GM13977 (cell line): ENCODE measurements around the gene CD74.
"Not testable (repeated sequence)": the region's sequence is repeated elsewhere in the genome, so short reads cannot be mapped to it uniquely, and the experiment has no call there.

Source experiments
- DNase-seq: peaks from one replicate; pipeline ENCODE4 v3.0.0; 2012; ENCODE audit warnings: low spot score
- in situ Hi-C: fragments of 300-500 bp; cut with MboI; formaldehyde crosslinking; loops from one replicate; pipeline ENCODE4 v1.12.0; 2022; ENCODE audit warnings: low sequenced_read_pairs, low pct_unique_long_range_greater_than_20kb, mixed read lengths, inconsistent platforms; ENCODE audit not compliant: unreplicated experiment
- TF ChIP-seq, protein P1 (sequence below): IDR thresholded peaks from 2 replicates; pipeline ENCODE4 v1.5.1; 2012; ENCODE audit warnings: mild to moderate bottlenecking, control low read depth; ENCODE audit not compliant: insufficient read depth; ENCODE audit errors: extremely low read depth, missing control alignments

The CD74 gene

GRCh38 chr5:150419630-150420270, 7.0 kb upstream of the CD74 start:
- DNase-seq = no peak
- TF ChIP-seq, protein P1, sequence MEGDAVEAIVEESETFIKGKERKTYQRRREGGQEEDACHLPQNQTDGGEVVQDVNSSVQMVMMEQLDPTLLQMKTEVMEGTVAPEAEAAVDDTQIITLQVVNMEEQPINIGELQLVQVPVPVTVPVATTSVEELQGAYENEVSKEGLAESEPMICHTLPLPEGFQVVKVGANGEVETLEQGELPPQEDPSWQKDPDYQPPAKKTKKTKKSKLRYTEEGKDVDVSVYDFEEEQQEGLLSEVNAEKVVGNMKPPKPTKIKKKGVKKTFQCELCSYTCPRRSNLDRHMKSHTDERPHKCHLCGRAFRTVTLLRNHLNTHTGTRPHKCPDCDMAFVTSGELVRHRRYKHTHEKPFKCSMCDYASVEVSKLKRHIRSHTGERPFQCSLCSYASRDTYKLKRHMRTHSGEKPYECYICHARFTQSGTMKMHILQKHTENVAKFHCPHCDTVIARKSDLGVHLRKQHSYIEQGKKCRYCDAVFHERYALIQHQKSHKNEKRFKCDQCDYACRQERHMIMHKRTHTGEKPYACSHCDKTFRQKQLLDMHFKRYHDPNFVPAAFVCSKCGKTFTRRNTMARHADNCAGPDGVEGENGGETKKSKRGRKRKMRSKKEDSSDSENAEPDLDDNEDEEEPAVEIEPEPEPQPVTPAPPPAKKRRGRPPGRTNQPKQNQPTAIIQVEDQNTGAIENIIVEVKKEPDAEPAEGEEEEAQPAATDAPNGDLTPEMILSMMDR = no peak
- in situ Hi-C loops = no loop called here

DNA sequence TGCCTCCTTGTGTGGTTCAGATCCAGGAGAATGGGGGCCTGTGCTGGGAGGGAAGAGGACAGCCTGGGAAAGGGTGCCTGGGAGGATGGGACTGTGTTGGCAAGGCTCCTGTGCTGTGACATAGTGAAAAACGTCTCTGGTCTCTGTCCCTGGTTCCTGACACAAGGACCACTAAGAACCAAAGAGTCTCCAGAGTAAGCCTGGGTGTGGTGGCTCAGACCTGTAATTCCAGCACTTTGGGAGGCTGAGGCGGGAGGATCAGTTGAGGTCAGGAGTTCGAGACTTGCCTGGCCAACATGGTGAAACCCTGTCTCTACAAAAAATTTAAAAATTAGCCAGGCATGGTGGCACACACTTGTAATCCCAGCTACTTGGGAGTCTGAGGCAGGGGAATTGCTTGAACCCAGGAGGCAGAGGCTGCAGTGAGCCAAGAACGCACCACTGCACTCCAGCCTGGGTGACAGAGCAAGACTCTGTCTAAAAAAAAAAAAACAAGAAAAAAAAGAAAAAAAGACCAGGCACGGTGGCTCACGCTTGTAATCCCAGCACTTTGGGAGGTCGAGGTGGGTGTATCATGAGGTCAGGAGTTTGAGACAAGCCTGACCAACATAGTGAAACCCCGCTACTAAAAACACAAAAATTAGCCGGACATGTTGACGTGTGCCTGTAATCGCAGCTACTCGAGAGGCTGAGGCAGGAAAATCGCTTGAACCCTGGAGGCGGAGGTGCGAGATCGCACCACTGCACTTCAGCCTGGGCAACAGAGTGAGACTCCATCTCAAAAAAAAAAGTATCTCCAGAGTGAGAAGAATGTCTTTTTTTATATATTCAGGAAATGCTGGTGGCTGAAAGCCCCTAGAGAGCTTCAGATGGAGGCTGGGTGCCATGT, 1.4 kb upstream of the CD74 start:
- DNase-seq, in situ Hi-C loops: not testable (repeated sequence)

- DNase-seq = no peak
- TF ChIP-seq, protein P1 = no peak
- in situ Hi-C loops = no loop called here
Observed at GRCh38 chr5:150413176-150413901, 629 bp upstream of the CD74 start.

- in situ Hi-C loops = no loop called here
- no peak for DNase-seq
- TF ChIP-seq, protein P1 = no peak
Observed at GRCh38 chr5:150411245-150411979, 1.3 kb downstream of the CD74 start.

DNA sequence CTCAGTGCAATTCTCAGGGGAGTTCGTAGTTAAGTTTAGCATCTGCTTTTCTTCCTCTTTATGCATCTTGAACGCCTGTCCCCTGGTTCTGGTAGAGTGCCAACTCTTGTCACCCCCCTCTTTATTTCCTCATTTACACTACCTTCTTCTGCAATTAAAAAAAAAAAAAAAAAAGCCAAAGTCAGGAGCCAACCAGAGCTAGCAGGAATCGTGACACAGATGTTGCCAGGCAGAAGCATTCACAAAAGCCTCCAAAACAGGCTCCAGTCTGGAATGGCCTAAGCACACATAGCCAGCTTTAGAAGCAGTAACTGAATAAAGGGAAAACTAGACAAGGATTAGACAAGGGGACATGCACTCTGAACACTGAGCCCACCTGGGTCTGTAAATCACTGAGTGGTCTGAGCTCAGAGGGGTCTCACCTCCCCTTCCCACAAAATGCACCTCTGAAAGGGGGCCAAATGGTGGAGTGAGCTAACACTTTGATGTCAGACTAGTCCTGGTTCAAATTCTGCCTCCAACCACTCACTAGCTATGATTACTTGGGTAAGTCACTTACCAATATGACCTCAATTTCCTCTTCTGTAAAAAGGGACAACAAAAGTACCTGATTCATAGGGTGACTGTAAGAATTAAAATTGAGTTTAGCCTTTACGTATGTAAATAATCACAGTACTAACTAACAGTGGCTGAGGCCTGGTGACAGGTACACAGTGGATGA, 2.0 kb downstream of the CD74 start:
- no peak for DNase-seq
- in situ Hi-C loops = no loop called here
- TF ChIP-seq, protein P1 = no peak

DNA sequence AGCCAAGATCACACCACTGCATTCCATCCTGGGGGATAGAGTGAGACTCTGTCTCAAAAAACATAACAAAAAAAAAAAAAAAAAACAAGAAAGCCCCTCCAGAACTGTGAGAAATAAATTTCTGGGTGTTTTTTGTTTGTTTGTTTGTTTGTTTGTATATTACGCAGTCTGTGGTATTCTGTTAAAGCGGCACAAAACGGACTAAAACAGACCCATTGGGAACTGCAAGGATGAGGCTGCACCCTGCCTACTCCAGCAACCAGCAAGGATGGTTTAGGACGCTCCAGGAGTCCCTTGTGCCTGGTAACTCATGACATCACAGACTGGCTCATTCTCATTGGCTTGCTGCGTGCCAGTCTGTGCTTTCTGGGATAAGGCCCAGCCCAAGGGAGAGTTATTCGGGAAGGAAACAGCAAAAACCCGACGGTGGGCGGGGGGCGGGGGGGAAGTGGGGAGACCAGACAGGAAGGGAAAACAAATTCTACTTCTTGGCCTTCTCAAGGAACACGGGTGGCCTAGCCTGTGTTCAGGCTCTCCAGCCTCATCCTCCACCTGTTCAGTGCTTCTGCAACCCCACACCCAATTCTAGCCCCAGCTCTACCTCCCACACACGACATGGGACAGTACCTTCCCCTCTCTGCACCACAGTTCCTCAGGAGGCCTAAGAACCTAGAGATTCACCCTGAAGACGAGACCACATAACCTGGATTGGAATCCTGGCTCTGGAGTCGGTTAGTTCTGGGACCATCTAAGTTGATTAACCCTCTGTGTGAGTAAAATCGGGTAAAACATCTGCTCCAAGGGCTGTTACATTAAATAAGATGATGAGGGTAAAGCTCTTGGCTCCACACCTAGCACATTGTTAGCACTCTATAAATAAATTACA, 2.8 kb downstream of the CD74 start:
- TF ChIP-seq, protein P1 = no peak

More for the DNA sequence above, 2.8 kb downstream of the CD74 start:
- peak; percentile 63 for DNase-seq
- in situ Hi-C loops = no loop called here
